ENCODE data around the gene CDK11A. TPM values are rescaled to one million over a fixed set of nuclear protein-coding genes. Genes with fewer than 3 reads are reported as not detected.

The CDK11A gene
- total RNA-seq, 1 experiment from 2014 or later = 43.8 TPM

DNA sequence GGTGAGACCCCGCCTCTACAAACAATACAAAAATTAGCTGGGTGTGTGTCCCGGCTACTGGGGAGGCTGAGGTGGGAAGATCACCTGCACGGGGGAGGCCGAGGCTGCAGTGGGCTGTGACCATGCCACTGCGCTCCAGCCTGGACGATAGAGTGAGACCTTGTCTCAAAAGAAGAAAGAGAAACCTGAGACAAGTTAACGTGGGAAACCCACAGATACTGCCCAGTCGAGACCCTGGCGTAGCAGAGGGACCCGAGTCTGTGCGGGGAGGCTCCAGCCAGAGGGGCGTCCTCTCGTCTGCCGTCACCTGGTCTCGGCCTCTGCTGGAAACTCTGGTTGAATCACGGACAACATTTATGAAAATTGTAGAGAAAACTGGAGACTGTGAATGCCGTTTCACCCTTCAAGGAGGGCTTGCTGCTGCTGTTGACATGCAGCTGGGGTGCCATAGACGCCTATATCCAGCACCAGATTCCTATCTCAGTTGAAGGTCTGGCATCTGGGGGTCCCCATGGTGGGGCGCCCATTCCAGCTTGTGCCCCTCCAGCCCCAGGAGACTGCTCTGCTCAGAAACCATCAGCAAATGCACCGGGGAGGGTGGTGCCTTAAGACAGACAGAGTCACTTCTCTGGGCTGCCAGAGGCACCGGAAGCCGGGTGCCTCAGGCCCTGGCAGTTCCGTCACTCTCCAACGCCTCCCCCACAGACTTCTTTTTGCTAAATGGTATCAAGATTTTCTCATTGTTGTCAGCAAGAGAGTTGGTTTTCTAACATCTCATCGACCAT is 51.8 kb downstream of the CDK11A start:
- no peak overlapping the region for H3K27ac Mint-ChIP-seq (ENCODE audit: low read depth, unreplicated experiment)
- ChIA-PET CTCF (no interaction called here), POLR2A (no interaction called here)
- DNase-seq (ENCODE audit: unreplicated experiment) = no peak
- no TSS peak for BruUV-seq (replicated peaks)
- peaks cover 66% of the 10 kb centered on the region for H3K36me3 Mint-ChIP-seq (ENCODE audit: insufficient read depth, unreplicated experiment)
- no peaks in the 10 kb centered on the region for H3K9me3 Mint-ChIP-seq (ENCODE audit: unreplicated experiment)
- intact Hi-C loops (cut with micrococcal nuclease) = no loop called here
- H3K4me3 Mint-ChIP-seq (ENCODE audit: unreplicated experiment) = no peak overlapping the region
- TF ChIP-seq, protein P1, sequence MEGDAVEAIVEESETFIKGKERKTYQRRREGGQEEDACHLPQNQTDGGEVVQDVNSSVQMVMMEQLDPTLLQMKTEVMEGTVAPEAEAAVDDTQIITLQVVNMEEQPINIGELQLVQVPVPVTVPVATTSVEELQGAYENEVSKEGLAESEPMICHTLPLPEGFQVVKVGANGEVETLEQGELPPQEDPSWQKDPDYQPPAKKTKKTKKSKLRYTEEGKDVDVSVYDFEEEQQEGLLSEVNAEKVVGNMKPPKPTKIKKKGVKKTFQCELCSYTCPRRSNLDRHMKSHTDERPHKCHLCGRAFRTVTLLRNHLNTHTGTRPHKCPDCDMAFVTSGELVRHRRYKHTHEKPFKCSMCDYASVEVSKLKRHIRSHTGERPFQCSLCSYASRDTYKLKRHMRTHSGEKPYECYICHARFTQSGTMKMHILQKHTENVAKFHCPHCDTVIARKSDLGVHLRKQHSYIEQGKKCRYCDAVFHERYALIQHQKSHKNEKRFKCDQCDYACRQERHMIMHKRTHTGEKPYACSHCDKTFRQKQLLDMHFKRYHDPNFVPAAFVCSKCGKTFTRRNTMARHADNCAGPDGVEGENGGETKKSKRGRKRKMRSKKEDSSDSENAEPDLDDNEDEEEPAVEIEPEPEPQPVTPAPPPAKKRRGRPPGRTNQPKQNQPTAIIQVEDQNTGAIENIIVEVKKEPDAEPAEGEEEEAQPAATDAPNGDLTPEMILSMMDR (IDR thresholded peaks at IDR 0.05; ENCODE audit: unreplicated experiment) = no peak
- H3K4me1 Mint-ChIP-seq (ENCODE audit: insufficient read depth, unreplicated experiment) = no peaks in the 10 kb centered on the region
- no peaks in the 10 kb centered on the region for H3K27me3 Mint-ChIP-seq (ENCODE audit: insufficient read depth, unreplicated experiment)

DNA sequence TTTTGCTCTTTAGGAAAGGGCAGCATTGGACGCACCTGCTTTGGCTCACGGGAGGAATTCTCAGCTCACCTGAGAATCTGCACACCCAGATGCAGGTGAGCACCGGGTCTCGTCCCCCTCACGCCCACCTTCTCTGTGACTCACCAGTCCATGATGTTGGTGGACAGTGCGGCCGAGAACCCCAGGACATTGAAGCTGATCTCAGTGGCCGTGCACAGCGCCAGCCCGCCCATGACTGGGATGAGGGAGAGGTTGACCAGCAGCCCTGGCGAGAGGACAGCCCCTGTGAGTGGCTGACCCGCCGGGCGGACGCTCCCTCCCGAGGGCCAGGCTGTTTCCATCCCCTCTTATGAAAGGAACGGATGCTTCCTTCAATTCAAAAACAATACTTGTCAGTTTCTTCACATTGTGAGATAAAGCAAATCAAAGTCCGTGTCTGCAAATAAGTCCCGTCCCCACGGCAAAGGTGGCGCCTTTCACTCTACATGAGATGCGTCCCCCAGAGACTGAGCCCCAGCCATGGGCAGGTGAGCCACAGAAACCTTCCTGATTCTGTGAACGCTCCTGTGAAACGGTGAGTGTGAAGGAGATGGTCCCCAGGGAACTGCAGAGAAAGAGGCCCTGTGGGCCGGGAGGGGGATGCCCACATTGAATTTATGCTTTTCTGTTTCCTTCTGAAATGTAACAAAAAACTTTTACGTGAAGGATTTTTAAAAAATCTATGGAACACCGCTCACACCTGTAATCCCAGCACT is 52.6 kb downstream of the CDK11A start:
- no peaks in the 10 kb centered on the region for H3K4me1 Mint-ChIP-seq (ENCODE audit: insufficient read depth, unreplicated experiment)
- POLR2A ChIA-PET = no interaction called here
- H3K4me3 Mint-ChIP-seq (ENCODE audit: unreplicated experiment) = no peak overlapping the region
- DNase-seq (ENCODE audit: unreplicated experiment) = no peak
- TF ChIP-seq, protein P1 (IDR thresholded peaks at IDR 0.05; ENCODE audit: unreplicated experiment) = no peak
- CTCF ChIA-PET = no interaction called here
- no peaks in the 10 kb centered on the region for H3K27me3 Mint-ChIP-seq (ENCODE audit: insufficient read depth, unreplicated experiment)
- H3K27ac Mint-ChIP-seq (ENCODE audit: low read depth, unreplicated experiment) = no peak overlapping the region
- peaks cover 74% of the 10 kb centered on the region for H3K36me3 Mint-ChIP-seq (ENCODE audit: insufficient read depth, unreplicated experiment)
- no TSS peak for BruUV-seq (replicated peaks)
- H3K9me3 Mint-ChIP-seq (ENCODE audit: unreplicated experiment) = no peaks in the 10 kb centered on the region
- intact Hi-C loops (cut with micrococcal nuclease) = no loop called here

DNA sequence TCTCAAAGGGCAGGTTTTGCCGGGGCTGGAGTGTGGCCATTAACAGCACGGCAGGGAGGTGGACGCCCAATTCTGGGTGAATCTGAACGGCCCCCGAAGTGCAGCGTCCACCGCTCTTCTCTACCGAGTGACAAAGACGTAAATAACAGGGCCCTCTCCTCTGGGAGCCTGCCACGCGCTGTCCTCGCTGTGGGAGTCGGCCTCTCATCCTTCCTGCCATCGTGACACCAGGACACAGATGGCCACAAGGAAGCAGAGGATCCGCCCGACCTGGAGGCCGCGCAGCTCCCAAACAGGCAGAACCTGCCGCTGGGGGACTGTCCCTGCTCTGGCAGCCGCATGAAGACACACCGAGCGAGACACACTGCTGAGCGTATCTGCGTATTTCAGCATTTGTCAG is 53.3 kb downstream of the CDK11A start:
- Mint-ChIP-seq H3K36me3 (ENCODE audit: insufficient read depth, unreplicated experiment) (peaks cover 79% of the 10 kb centered on the region), H3K4me3 (ENCODE audit: unreplicated experiment) (no peak overlapping the region), H3K4me1 (ENCODE audit: insufficient read depth, unreplicated experiment) (no peaks in the 10 kb centered on the region), H3K9me3 (ENCODE audit: unreplicated experiment) (no peaks in the 10 kb centered on the region), H3K27me3 (ENCODE audit: insufficient read depth, unreplicated experiment) (no peaks in the 10 kb centered on the region), H3K27ac (ENCODE audit: low read depth, unreplicated experiment) (no peak overlapping the region)
- CTCF ChIA-PET = interaction anchor here (0.7 kb wide), 1 partner anchor 262 kb away, joined by 4 read pairs; no protein-coding TSS in a partner anchor
- no peak for DNase-seq (ENCODE audit: unreplicated experiment)
- no TSS peak for BruUV-seq (replicated peaks)
- intact Hi-C loops (cut with micrococcal nuclease) = no loop called here
- POLR2A ChIA-PET = no interaction called here
- TF ChIP-seq, protein P1 (IDR thresholded peaks at IDR 0.05; ENCODE audit: unreplicated experiment) = no peak

Data from MCF 10A (cell line).